Measurements from ENCODE around the gene C6orf163. TPM values are rescaled to one million over a fixed set of nuclear protein-coding genes. Genes with fewer than 3 reads are reported as not detected.
"Not testable (repeated sequence)": the region's sequence is repeated elsewhere in the genome, so short reads cannot be mapped to it uniquely, and the experiment has no call there.

The C6orf163 gene
- total RNA-seq, 4 donors from 2014 or later = 1.9 to 10.1 (median 3.0) TPM

GRCh38 chr6:87319271-87319987, 25.2 kb upstream of the C6orf163 start:
- no peak for TF ChIP-seq POLR2AphosphoS5 (IDR thresholded peaks at IDR 0.05)
- TF ChIP-seq CTCF (IDR thresholded peaks at IDR 0.05) = no peak
- no peak for TF ChIP-seq POLR2A (IDR thresholded peaks at IDR 0.05)
- no peak for TF ChIP-seq EP300 (IDR thresholded peaks at IDR 0.05)
- Histone ChIP-seq H3K4me3 (no peak overlapping the region), H3K9me3 (no peaks in the 10 kb centered on the region), H3K27ac (no peak overlapping the region), H3K36me3 (no peaks in the 10 kb centered on the region), H3K4me1 (peaks cover 4% of the 10 kb centered on the region), H3K27me3 (no peaks in the 10 kb centered on the region)
- WGBS = 86% methylated on average over 3 of the region's 3 CpGs
- DNase-seq (ENCODE audit: low spot score in 2 of 2) = no peak

GRCh38 chr6:87322304-87323212, 22.1 kb upstream of the C6orf163 start, which contains the start of gene SMIM8:
SMIM8 (plus strand) TSS chr6:87322588; CDS start chr6:87337032, 14,444 bp downstream.
- Histone ChIP-seq H3K27ac (peak within 1 kb of the TSS; percentile 62), H3K4me1 (peaks cover 4% of the 10 kb centered on the region), H3K9me3 (no peaks in the 10 kb centered on the region), H3K36me3 (no peaks in the 10 kb centered on the region), H3K4me3 (peak within 1 kb of the TSS; percentile 74), H3K27me3 (no peaks in the 10 kb centered on the region)
- WGBS = 1% methylated on average over 40 of the region's 60 CpGs
- peak; percentile 84 to 94 for DNase-seq (ENCODE audit: low spot score in 2 of 2)
- TF ChIP-seq POLR2A (IDR thresholded peaks at IDR 0.05) = no peak
- peak; percentile 89 to 100 for TF ChIP-seq CTCF (IDR thresholded peaks at IDR 0.05)
- TF ChIP-seq POLR2AphosphoS5 (IDR thresholded peaks at IDR 0.05) = peak in 1 of 3 donors; percentile 40

GRCh38 chr6:87323880-87324279, 20.7 kb upstream of the C6orf163 start:
- WGBS = 89% methylated on average over 1 of the region's 1 CpG
- H3K4me1 ChIP-seq = not testable (repeated sequence)

GRCh38 chr6:87330961-87331360, 13.7 kb upstream of the C6orf163 start:
- Histone ChIP-seq H3K36me3 (no peaks in the 10 kb centered on the region), H3K4me1 (peaks cover 16% of the 10 kb centered on the region), H3K9me3 (no peaks in the 10 kb centered on the region), H3K27ac (no peak overlapping the region), H3K4me3 (no peak overlapping the region), H3K27me3 (no peaks in the 10 kb centered on the region)
- no peak for DNase-seq (ENCODE audit: low spot score in 2 of 2)
- TF ChIP-seq CTCF (IDR thresholded peaks at IDR 0.05) (no peak), EP300 (IDR thresholded peaks at IDR 0.05) (no peak), POLR2AphosphoS5 (IDR thresholded peaks at IDR 0.05) (no peak), POLR2A (IDR thresholded peaks at IDR 0.05) (no peak)

More at GRCh38 chr6:87323880-87324279, 20.7 kb upstream of the C6orf163 start:
- H3K9me3 ChIP-seq; H3K36me3 ChIP-seq; DNase-seq (ENCODE audit: low spot score in 2 of 2); H3K27ac ChIP-seq; H3K27me3 ChIP-seq; H3K4me3 ChIP-seq: not testable (repeated sequence)

GRCh38 chr6:87333033-87333432, 11.6 kb upstream of the C6orf163 start:
- no peaks in the 10 kb centered on the region for H3K36me3 ChIP-seq
- 61% methylated on average over 5 of the region's 5 CpGs for WGBS
- H3K27me3 ChIP-seq = no peaks in the 10 kb centered on the region
- H3K9me3 ChIP-seq = no peaks in the 10 kb centered on the region
- peaks cover 16% of the 10 kb centered on the region for H3K4me1 ChIP-seq
- no peak overlapping the region for H3K27ac ChIP-seq
- no peak overlapping the region for H3K4me3 ChIP-seq
- no peak for TF ChIP-seq CTCF (IDR thresholded peaks at IDR 0.05)
- no peak for TF ChIP-seq POLR2AphosphoS5 (IDR thresholded peaks at IDR 0.05)
- no peak for TF ChIP-seq POLR2A (IDR thresholded peaks at IDR 0.05)
- TF ChIP-seq EP300 (IDR thresholded peaks at IDR 0.05) = no peak
- DNase-seq (ENCODE audit: low spot score in 2 of 2) = no peak
